Stimulated activated CD4-positive, alpha-beta T cell treated with anti-CD3 and anti-CD28 coated beads, TNF-alpha, amount 100 ng/mL, for 4 hours (primary cell): Measurements from ENCODE around the gene CPED1.
"Not testable (repeated sequence)": the region's sequence is repeated elsewhere in the genome, so short reads cannot be mapped to it uniquely, and the experiment has no call there.

Experiments used
- DNase-seq, 3 experiments: peaks; one replicate each; pipeline ENCODE4 v3.0.0-alpha.2; 2020; ENCODE audit warnings: low read depth in 3 of 3

The CPED1 gene

GRCh38 chr7:121183883-121184282 is 195.4 kb downstream of the CPED1 start:
- DNase-seq, result not testable (repeated sequence)

DNA sequence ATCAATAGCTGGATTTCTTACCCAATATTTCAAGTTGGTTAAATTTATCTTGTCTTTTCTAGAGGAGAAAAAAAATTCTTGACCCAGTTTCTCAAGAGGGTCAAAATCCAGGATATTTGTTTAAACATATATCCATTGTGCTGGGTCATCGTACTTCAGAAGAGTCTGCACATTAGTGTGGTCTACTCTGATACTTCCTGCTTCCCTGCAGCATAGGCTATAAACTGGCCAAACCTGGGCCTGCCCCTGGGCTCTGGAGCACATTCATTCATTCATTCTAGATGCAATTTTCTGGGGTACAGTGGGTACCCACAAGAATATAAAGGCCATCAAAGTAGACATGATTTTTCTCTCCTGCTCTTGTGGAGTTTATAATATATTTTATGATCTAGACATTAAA is 198.2 kb downstream of the CPED1 start:
- no peak for DNase-seq

GRCh38 chr7:121187222-121187621 is 198.7 kb downstream of the CPED1 start:
- DNase-seq, result no peak

DNA sequence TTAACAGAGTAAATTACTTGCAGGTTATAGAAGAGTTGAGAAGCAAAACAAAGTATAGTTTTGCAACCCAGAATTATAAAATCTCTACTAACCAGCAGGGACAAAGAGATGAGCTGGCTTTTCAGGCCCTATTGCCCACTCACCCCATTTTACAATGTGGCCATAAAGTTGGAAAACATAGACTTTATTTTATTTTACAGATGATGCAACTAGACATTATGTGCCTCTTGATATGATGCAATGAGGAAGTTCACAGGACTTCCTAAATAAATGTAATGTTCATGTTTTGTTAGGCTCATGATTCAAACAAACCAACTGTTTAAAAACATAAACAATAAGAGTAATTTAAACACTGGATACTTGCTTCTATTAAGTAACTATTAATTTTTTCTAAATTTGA is 199.2 kb downstream of the CPED1 start:
- DNase-seq, result no peak

GRCh38 chr7:121192834-121193233 is 204.3 kb downstream of the CPED1 start:
- DNase-seq, result no peak

GRCh38 chr7:121195010-121195409 is 206.5 kb downstream of the CPED1 start:
- no peak for DNase-seq

GRCh38 chr7:121195874-121196273 is 207.4 kb downstream of the CPED1 start:
- no peak for DNase-seq

DNA sequence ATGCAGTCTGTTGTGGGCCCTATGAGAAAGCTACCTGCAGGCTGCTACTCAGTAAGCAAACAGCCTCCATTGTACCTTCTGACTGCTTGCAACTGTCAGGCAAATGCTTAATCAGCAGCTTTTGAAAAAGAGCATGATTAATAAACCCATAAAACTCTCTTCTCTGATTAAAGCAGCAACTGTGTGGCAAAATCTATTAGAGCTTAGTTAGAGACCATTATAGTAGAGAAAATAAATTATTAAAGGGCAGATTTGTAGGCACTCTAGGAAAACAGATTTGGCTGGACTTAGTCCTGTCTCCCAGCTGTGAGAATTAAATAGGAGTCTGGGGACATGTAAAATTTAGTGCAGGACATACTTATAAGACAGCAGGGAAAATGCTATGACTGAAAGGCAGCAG is 207.8 kb downstream of the CPED1 start:
- no peak for DNase-seq

DNA sequence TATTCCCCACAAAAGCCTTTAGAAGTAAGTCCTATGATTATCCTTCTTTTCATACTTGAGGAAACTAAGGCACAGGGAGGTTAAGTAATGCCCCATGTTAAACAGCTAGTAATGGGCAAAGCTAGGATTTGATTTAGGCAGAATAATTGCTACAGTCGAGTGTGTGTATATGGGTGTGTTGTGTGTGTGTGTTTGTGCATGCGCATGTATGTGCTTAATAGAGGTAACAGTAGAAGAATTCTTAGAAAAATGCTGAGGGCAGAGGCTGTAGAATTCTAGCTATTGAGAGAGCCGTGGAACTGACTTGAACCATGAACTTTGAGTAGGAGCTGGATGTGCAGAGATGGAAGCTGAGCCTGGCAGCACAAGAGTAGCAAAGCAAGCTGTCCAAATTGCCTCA is 208.9 kb downstream of the CPED1 start:
- DNase-seq, result no peak

DNA sequence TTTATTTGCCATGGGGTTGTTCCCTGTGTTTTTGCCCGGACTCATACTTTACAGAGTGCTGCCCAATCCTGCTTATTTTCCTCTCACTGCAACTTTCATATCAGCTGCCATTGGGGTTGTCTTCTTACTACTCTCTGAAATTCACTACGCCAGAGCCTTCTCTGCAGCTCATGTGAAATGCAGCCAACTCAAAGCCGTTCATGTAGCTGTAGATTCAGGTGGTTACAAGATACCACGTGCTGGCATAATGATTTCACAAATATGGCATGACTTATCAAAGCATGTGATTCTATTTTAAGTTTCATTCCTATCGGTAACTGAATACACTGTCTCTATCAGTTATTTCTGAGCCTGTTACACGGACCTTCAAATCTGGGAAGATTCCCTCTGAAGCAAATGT is 210.0 kb downstream of the CPED1 start:
- no peak for DNase-seq

DNA sequence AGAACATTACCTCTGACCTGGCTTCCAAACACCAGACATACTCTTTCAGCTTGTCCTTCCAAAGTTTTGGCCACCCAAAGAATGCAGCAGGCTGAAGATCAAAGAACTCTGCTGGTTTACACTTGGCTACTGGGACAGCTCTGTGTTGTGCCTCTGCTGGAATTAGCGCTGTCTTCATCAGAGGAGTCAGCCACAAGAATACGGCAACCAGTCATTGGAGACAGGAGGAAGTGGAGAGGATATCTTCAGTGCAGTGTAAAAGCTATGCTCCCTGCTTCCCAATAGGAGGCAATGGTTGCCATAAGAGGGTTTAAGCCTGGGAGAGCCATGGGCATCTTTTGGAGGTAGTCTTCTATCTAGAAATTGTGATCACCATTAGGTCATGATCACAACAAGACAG is 213.6 kb downstream of the CPED1 start:
- no peak for DNase-seq

- no peak for DNase-seq
Observed at GRCh38 chr7:121202834-121203233, 214.3 kb downstream of the CPED1 start.

DNA sequence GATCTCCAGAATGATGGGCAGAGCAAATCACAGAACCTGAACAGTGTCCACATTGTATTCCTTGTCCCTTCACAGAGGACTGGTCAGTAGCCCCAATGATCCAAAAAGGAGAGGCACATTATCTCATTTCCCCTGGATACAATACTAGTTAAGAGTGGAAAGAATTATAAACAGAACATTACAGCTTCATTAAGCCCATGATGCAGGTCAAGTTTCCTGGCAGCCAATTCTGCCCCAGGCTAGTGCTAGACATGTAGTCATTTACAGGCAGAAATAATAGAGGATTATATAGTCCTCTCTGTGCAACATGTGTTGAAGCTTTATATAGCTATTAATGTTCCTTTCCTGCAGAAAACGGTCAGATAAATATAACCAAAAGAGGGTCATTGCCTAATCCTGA is 216.0 kb downstream of the CPED1 start:
- no peak for DNase-seq

DNA sequence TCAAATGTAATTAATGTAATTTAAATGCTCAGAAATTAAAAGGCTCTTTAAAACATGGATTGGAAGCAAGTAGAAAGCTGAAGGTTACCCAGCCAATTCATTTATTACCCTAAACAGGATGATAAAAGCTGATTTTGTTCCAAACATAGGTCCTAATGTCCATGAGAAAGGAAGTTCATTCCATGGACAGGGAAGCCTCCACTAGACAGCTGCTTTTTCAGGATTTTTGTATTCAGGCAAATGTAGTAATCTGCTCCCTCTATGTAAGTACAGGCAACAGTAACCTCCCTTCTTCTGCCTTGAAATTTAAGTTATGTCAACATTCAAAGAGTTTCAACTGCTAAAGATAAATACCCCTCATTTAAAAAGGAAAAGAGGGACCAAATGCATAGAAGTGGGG is 217.3 kb downstream of the CPED1 start:
- DNase-seq, result no peak

- DNase-seq, result no peak
Observed at GRCh38 chr7:121211253-121211652, 222.7 kb downstream of the CPED1 start.

GRCh38 chr7:121212036-121212435 is 223.5 kb downstream of the CPED1 start:
- no peak for DNase-seq

DNA sequence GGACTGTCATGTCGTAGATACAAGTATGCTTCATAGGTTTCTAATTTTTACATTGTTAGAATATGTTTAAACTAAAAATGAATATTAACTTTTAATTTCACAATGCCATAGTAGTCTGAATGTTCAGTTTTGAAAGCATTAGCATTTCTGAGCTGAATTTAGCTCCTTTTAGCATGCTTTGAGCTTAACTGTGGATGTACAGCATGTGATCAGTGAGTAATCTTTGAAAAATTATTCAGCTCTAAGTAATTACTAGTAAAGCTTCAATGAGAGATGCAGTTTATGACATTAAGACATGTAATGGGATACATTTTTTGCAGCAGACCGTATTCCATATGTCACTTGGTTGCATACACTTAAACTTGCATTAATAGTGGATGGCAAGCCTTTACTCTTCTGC is 226.1 kb downstream of the CPED1 start:
- DNase-seq, result no peak

DNA sequence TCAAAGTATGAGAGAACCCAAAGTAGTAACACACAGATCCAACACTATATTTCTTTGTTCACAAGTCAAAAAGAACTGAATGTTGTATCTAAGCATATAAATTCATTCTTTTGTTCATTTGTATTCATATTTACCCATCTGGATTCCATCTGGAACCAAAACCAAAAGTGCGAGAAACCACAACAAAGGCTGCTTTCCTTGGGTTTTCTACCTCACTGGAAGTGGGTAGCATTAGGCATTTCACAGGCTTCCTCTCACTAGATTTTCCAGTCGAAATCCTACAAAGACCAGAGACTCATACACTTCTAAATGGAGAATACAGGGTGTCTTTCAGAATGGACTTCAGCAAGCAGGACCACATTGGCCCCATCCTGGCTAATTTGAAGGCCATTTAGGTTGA is 230.5 kb downstream of the CPED1 start:
- no peak for DNase-seq

DNA sequence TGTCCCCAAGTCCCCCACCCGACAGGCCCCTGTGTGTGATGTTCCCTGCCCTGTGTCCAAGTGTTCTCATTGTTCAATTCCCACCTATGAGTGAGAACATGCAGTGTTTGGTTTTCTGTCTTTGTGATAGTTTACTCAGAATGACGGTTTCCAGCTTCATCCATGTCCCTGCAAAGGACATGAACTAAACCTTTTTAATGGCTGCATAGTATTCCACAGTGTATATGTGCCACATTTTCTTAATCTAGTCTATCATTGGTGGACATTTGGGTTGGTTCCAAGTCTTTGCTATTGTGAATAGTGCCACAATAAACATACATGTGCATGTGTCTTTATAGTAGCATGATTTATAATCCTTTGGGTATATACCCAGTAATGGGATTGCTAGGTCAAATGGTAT is 232.6 kb downstream of the CPED1 start:
- DNase-seq, result not testable (repeated sequence)

GRCh38 chr7:121228779-121229178 is 240.3 kb downstream of the CPED1 start:
- no peak for DNase-seq

DNA sequence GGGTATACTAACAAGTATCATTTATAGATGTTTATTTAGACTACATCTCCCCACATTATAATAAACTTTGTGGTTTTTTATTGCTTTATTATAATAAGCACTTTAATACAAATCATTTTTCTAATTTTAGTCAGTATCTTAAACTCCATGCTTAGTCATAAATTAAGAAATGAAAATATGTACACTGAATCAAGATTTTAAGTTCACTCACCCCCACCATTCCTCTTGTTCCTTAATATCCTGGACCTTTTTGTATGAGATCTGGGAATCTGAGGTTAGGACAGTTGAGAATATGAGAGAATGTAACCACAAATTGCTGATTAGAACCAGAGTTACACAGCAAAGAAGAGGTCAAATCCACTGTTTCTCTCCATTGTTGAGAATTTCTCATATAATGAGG is 246.7 kb downstream of the CPED1 start:
- no peak for DNase-seq

- no peak for DNase-seq
Observed at GRCh38 chr7:121237601-121238000, 249.1 kb downstream of the CPED1 start.

GRCh38 chr7:121244120-121244870 is 255.8 kb downstream of the CPED1 start:
- DNase-seq, result no peak

DNA sequence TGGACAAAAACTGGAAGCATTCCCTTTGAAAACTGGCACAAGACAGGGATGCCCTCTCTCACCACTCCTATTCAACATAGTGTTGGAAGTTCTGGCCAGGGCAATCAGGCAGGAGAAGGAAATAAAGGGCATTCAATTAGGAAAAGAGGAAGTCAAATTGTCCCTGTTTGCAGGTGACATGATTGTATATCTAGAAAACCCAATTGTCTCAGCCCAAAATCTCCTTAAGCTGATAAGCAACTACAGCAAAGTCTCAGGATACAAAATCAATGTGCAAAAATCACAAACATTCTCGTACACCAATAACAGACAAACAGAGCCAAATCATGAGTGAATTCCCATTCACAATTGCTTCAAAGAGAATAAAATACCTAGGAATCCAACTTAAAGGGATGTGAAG is 262.9 kb downstream of the CPED1 start:
- DNase-seq, result not testable (repeated sequence)
